GM23338 (cell line): ENCODE data around the gene HTRA1. TPM values are rescaled to one million over a fixed set of nuclear protein-coding genes. Genes with fewer than 3 reads are reported as not detected.

Experiments used
- ATAC-seq: fragments of 200-7000 bp; cut with Tn5 transposase; 3 replicates; pipeline ENCODE4 v1.9.1; 2020
- DNase-seq: peaks from one replicate; pipeline ENCODE4 v3.0.0-alpha.2; 2015; ENCODE audit warnings: low spot score
- H2AFZ ChIP-seq: fragments of 200-600 bp; sonication (generic); 2 replicates; pipeline ENCODE4 v1.8.0; 2016; ENCODE audit warnings: antibody characterized with exemption, mild to moderate bottlenecking, moderate library complexity
- H3F3A ChIP-seq: fragments of 200-600 bp; sonication (generic); replicated peaks from 2 replicates; pipeline ENCODE4 v1.8.0; 2017; ENCODE audit warnings: antibody characterized with exemption, mixed run types, low read depth
- H3K27ac ChIP-seq: fragments of 200-600 bp; sonication (generic); 2 replicates; pipeline ENCODE4 v1.6.1; 2016; ENCODE audit warnings: low read depth
- H3K27me3 ChIP-seq: fragments of 200-600 bp; sonication (generic); 2 replicates; pipeline ENCODE4 v1.8.0; 2016; ENCODE audit warnings: mild to moderate bottlenecking, mixed run types, moderate library complexity; ENCODE audit not compliant: insufficient read depth
- H3K36me3 ChIP-seq: fragments of 200-600 bp; sonication (generic); 2 replicates; pipeline ENCODE4 v1.8.0; 2016; ENCODE audit warnings: mild to moderate bottlenecking; ENCODE audit not compliant: insufficient read depth
- H3K4me1 ChIP-seq: fragments of 200-600 bp; sonication (generic); 2 replicates; pipeline ENCODE4 v1.8.0; 2016; ENCODE audit warnings: mild to moderate bottlenecking, moderate library complexity; ENCODE audit not compliant: insufficient read depth
- H3K4me2 ChIP-seq: fragments of 200-600 bp; sonication (generic); 2 replicates; pipeline ENCODE4 v1.7.1; 2017; ENCODE audit warnings: mixed run types
- H3K4me3 ChIP-seq: fragments of 200-600 bp; sonication (generic); 2 replicates; pipeline ENCODE4 v1.6.1; 2016; ENCODE audit warnings: mixed run types
- H3K79me2 ChIP-seq: fragments of 200-600 bp; sonication (generic); replicated peaks from 2 replicates; pipeline ENCODE4 v1.8.0; 2017; ENCODE audit warnings: mild to moderate bottlenecking; ENCODE audit not compliant: insufficient read depth
- H3K9me2 ChIP-seq: fragments of 200-600 bp; sonication (generic); 2 replicates; pipeline ENCODE4 v1.8.0; 2017; ENCODE audit not compliant: insufficient read depth
- H4K20me1 ChIP-seq: fragments of 200-600 bp; sonication (generic); replicated peaks from 2 replicates; pipeline ENCODE4 v1.8.0; 2017; ENCODE audit warnings: mild to moderate bottlenecking; ENCODE audit not compliant: insufficient read depth
- H3K27ac Mint-ChIP-seq: 2 replicates; pipeline ENCODE4 v1.8.0; 2020; ENCODE audit warnings: inconsistent platforms, mild to moderate bottlenecking, moderate library complexity, mixed read lengths
- H3K27me3 Mint-ChIP-seq: 3 replicates; pipeline ENCODE4 v1.8.0; 2022; ENCODE audit warnings: low read depth, mild to moderate bottlenecking, moderate library complexity, mixed read lengths, inconsistent platforms; ENCODE audit not compliant: insufficient read depth, poor library complexity
- H3K36me3 Mint-ChIP-seq: 3 replicates; pipeline ENCODE4 v1.8.0; 2021; ENCODE audit warnings: low read depth, mild to moderate bottlenecking, inconsistent platforms, moderate library complexity, mixed read lengths
- H3K4me1 Mint-ChIP-seq: 3 replicates; pipeline ENCODE4 v1.8.0; 2020; ENCODE audit warnings: mild to moderate bottlenecking, inconsistent platforms, mixed read lengths
- H3K4me3 Mint-ChIP-seq: 3 replicates; pipeline ENCODE4 v1.8.0; 2021; ENCODE audit warnings: moderate library complexity, mild to moderate bottlenecking, inconsistent platforms, mixed read lengths
- H3K9me3 Mint-ChIP-seq: 3 replicates; pipeline ENCODE4 v1.8.0; 2020; ENCODE audit warnings: moderate library complexity, mild to moderate bottlenecking, inconsistent platforms, mixed read lengths
- CREB1 ChIP-seq: fragments of 250-450 bp; sonication (Bioruptor Pico); IDR thresholded peaks from 2 replicates; pipeline ENCODE4 v1.5.0; 2020; ENCODE audit warnings: low read depth, mild to moderate bottlenecking, moderate library complexity
- CTCF ChIP-seq, 2 experiments: fragments of 200-600 bp in 1 of 2; sonication (generic) in 1 of 2; conservative IDR thresholded peaks; 2 replicates each; pipeline versions ENCODE4 v1.5.1 to v1.6.1; 2016 to 2017; ENCODE audit warnings: antibody characterized with exemption in 2 of 2, low read depth in 2 of 2, mild to moderate bottlenecking in 2 of 2, moderate library complexity in 1 of 2
- ETS1 ChIP-seq: IDR thresholded peaks from 2 replicates; pipeline ENCODE4 v1.6.1; 2016; ENCODE audit warnings: antibody characterized with exemption
- EZH2 ChIP-seq: fragments of 200-600 bp; sonication (generic); IDR thresholded peaks from one replicate; pipeline ENCODE4 v1.8.0; 2017; ENCODE audit warnings: antibody characterized with exemption, mild to moderate bottlenecking, low read depth; ENCODE audit not compliant: unreplicated experiment
- EZH2phosphoT487 ChIP-seq: fragments of 200-600 bp; sonication (generic); IDR thresholded peaks from one replicate; pipeline ENCODE4 v1.8.1; 2018; ENCODE audit warnings: antibody characterized with exemption; ENCODE audit not compliant: unreplicated experiment
- JUNB ChIP-seq: IDR thresholded peaks from one replicate; pipeline ENCODE4 v1.6.1; 2016; ENCODE audit warnings: antibody characterized with exemption; ENCODE audit not compliant: unreplicated experiment
- NANOG ChIP-seq: IDR thresholded peaks from 2 replicates; pipeline ENCODE4 v1.6.1; 2016; ENCODE audit warnings: antibody characterized with exemption, borderline replicate concordance
- POLR2AphosphoS5 ChIP-seq: IDR thresholded peaks from 2 replicates; pipeline ENCODE4 v1.6.1; 2016; ENCODE audit warnings: antibody characterized with exemption, low read depth
- REST ChIP-seq: IDR thresholded peaks from one replicate; pipeline ENCODE4 v1.6.1; 2018; ENCODE audit warnings: antibody characterized with exemption; ENCODE audit not compliant: unreplicated experiment
- STAT1 ChIP-seq: IDR thresholded peaks from one replicate; pipeline ENCODE4 v1.6.1; 2016; ENCODE audit warnings: antibody characterized with exemption; ENCODE audit not compliant: unreplicated experiment
- ZNF114 ChIP-seq: fragments of 250-450 bp; sonication (Bioruptor Pico); IDR thresholded peaks from 2 replicates; pipeline ENCODE4 v1.5.0; 2020; ENCODE audit warnings: mild to moderate bottlenecking, moderate library complexity
- ZNF331 ChIP-seq: fragments of 250-450 bp; sonication (Bioruptor Pico); IDR thresholded peaks from 2 replicates; pipeline ENCODE4 v1.5.0; 2020; ENCODE audit warnings: low read depth, mild to moderate bottlenecking, moderate library complexity
- ZNF462 ChIP-seq: fragments of 250-450 bp; sonication (Bioruptor Pico); IDR thresholded peaks from 2 replicates; pipeline ENCODE4 v1.5.0; 2020; ENCODE audit warnings: mild to moderate bottlenecking, moderate library complexity
- polyA plus RNA-seq: library from polyadenylated mRNA; unstranded; fragments of >200 nt; fragmentation: Nextera tagmentation; extraction: Ambion mirVana; gene quantifications from 2 replicates; pipeline ENCODE4 v1.2.1, GENCODE V29; 2016
- total RNA-seq: library from RNA; depleted of rRNA; stranded (reverse); fragments of >200 nt; shearing (Covaris generic); gene quantifications from 2 replicates; pipeline ENCODE4 v1.2.3, GENCODE V29; 2014

Gene HTRA1
- total and polyA plus RNA-seq, 2 experiments from 2014 or later = 8.1 to 16.1 TPM

GRCh38 chr10:122561792-122562191 lies 100.4 kb downstream of the HTRA1 start:
- Histone ChIP-seq H3K4me3 (no peak overlapping the region), H3F3A (no peaks in the 10 kb centered on the region), H3K9me2 (0 out of 2 replicates have a peak, but pooled peaks cover 2% of the 10 kb centered on the region), H2AFZ (0 out of 2 replicates have a peak overlapping the region, but pooled peaks have one; percentile 52), H3K27me3 (no peaks in the 10 kb centered on the region), H3K4me1 (no peaks in the 10 kb centered on the region), H3K36me3 (no peaks in the 10 kb centered on the region), H3K4me2 (no peak overlapping the region), H4K20me1 (no peaks in the 10 kb centered on the region), H3K79me2 (no peaks in the 10 kb centered on the region), H3K27ac (no peak overlapping the region)
- H3K9me3 Mint-ChIP-seq = no peaks in the 10 kb centered on the region
- no peak for ATAC-seq
- H3K27me3 Mint-ChIP-seq = peaks cover 9% of the 10 kb centered on the region
- no peak overlapping the region for H3K27ac Mint-ChIP-seq
- DNase-seq = no peak
- peaks cover 18% of the 10 kb centered on the region for H3K4me1 Mint-ChIP-seq
- TF ChIP-seq EZH2phosphoT487 = no peak
- no peak for TF ChIP-seq ETS1
- no peak for TF ChIP-seq ZNF331
- no peak for TF ChIP-seq CREB1 (CRISPR knock-in tag)
- TF ChIP-seq ZNF462 (CRISPR knock-in tag) = no peak
- TF ChIP-seq JUNB = no peak
- TF ChIP-seq ZNF114 (CRISPR knock-in tag) = no peak
- TF ChIP-seq CTCF (conservative IDR thresholded peaks at IDR 0.05; ENCODE audit: low read depth in 2 of 2) = no peak
- no peak for TF ChIP-seq POLR2AphosphoS5
- TF ChIP-seq REST = no peak
- no peak for TF ChIP-seq NANOG
- TF ChIP-seq STAT1 = no peak
- TF ChIP-seq EZH2 = no peak
- no peaks in the 10 kb centered on the region for H3K36me3 Mint-ChIP-seq
- H3K4me3 Mint-ChIP-seq = no peak overlapping the region
